NOMO-1 treated with DMSO at 0.1 percent for 48 hours (cell line): ENCODE results near the gene PIEZO1.
"Not testable (repeated sequence)": the region's sequence is repeated elsewhere in the genome, so short reads cannot be mapped to it uniquely, and the experiment has no call there.

ENCODE experiments used
- DNase-seq: peaks from one replicate; lab custom pipeline; 2025; ENCODE audit not compliant: unreplicated experiment; lab: John Stamatoyannopoulos, UW

Gene PIEZO1

DNA sequence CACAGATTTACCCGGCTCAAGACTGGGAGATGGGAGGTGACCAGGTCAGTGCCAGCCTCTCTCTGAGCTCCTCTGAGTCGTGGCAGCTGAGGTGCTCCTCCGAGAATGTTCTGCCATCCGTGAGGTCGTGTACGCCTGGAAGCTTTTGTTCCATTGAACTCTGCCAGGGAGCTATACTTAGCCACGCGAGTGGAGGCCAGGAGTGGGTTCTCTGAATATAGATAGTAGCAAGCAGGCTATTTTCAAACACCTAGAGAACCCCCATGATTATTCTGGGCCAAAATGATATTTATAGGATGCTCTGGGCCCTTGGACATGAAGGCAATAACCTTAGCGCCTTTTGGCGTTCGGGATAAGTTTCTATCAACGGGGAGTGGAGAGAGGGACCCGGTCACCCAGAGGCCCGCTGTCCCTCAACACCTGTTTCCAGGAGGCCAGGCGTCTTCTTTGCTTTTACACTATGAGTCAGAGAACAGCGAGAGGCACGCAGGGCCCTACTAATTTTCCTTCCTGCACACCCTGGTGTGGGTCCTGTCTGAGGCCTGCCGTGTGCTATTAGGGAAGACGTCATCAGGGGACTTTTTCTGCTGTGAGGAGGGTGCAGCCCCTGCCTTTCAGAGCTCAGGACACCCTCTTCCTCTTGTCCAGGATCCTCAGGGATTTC is 111.2 kb downstream of the PIEZO1 start:
- no peak for DNase-seq

DNA sequence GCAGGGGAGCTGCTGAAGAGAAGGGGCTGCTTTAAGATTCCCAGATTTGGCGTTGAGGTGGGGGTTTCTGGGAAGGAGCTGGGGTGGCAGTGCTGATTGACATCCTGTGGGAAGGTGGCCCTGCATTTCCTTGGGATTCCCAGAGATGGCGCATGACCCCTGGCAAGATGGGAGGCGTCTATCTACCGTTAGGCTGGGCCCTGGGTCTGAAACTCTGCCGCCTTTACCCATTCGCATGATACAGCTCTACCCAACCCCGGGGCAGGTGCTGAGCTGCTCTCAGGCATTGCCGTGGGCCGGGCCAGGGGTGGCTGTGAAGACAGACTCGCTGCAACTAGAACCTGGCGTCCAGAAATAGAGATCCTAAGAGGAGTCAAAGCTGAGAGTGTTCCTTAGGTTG is 112.2 kb downstream of the PIEZO1 start:
- DNase-seq = no peak

DNA sequence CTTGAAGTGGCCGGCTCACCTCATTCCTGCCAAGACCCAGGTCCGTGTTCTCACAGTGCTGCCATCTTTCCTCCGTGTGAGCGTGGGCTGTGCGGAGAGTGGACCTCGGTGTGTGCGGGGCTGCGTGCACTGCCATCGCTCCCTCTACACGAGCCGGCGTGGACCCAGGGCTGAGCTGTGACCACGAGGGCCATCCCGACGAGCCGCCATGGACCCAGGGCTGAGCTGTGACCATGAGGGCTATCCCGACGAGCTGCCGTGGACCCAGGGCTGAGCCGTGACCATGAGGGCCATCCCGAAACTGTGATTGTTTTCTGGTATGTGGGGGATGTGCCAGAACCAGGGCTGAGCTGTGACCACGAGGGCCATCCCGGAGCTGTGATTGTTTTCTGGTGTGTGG is 113.2 kb downstream of the PIEZO1 start:
- no peak for DNase-seq

GRCh38 chr16:88669980-88670379 is 115.0 kb downstream of the PIEZO1 start:
- DNase-seq = no peak

GRCh38 chr16:88669493-88669892 is 115.5 kb downstream of the PIEZO1 start:
- DNase-seq = not testable (repeated sequence)

GRCh38 chr16:88667461-88667860 is 117.6 kb downstream of the PIEZO1 start:
- DNase-seq = no peak

- no peak for DNase-seq
Measured at GRCh38 chr16:88665570-88665969, 119.5 kb downstream of the PIEZO1 start.
